ENCODE data around the gene NOL12.

GRCh38 chr22:37713761-37714160 is 27.6 kb downstream of the NOL12 start:
- TF ChIP-seq CTCF (conservative IDR thresholded peaks at IDR 0.05; ENCODE audit: low read depth, low read length) (no peak), EZH2 (IDR thresholded peaks at IDR 0.05; ENCODE audit: low read length, unreplicated experiment) (no peak)

Measured in PC-3 (cell line).